Stimulated activated CD4-positive, alpha-beta T cell treated with anti-CD3 and anti-CD28 coated beads, Interleukin-15, amount 100 ng/mL, for 48 hours (primary cell): ENCODE results near the gene CREB5.
"Not testable (repeated sequence)": the region's sequence is repeated elsewhere in the genome, so short reads cannot be mapped to it uniquely, and the experiment has no call there.

Source experiments
- DNase-seq, 2 donors: peaks; one replicate each; pipeline ENCODE4 v3.0.0-alpha.2; 2020; ENCODE audit warnings: low read depth in 2 of 2

The CREB5 gene

GRCh38 chr7:28811701-28812430 is 399.5 kb downstream of the CREB5 start:
- no peak for DNase-seq

GRCh38 chr7:28812616-28813015 is 400.3 kb downstream of the CREB5 start:
- DNase-seq: no peak

- no peak for DNase-seq
These were observed 401.1 kb downstream of the CREB5 start for GRCh38 chr7:28813243-28813962.

DNA sequence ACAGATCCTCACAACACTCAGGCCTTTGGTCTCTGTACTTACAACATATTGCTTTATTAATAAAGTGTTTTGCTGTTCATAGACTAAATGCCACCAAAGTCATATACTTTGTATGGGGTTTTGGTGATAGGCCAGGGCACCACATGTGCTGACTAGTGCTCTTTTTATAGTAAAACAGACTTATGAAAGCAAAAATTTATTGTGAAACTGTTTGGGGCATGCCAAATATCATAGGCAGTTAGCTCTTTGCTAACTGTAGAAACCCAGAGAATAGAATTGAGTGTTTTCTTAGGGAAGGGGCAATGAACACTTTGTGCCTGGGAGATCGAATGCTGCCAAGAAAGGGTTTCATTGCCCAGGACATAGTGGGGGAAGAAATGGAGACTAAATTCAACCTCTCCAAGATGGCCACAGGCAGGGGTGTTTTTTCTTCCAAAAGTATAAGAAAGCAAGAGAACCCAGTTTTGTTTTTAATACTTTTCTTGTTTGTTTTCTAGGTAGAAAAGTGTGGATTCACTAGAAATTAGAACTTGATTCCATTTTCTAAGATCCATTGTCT is 403.1 kb downstream of the CREB5 start:
- no peak for DNase-seq

GRCh38 chr7:28815928-28816373 is 403.6 kb downstream of the CREB5 start:
- DNase-seq: no peak

DNA sequence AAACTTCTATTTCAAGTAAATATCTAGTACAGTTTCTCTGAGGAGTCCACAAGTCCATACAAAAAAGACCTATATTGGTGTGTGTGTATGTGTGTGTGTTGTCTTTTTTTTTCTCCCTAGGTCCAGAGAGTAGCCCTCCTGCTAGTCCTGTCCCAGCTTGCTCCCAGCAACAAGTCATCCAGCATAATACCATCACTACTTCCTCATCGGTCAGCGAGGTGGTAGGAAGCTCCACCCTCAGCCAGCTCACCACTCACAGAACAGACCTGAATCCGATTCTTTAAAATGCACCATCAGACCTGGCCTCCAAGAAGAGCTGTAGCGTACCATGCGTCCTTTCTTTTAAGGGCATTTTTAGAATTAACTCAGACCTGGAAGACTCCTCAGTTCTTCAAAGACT is 406.7 kb downstream of the CREB5 start:
- no peak for DNase-seq

DNA sequence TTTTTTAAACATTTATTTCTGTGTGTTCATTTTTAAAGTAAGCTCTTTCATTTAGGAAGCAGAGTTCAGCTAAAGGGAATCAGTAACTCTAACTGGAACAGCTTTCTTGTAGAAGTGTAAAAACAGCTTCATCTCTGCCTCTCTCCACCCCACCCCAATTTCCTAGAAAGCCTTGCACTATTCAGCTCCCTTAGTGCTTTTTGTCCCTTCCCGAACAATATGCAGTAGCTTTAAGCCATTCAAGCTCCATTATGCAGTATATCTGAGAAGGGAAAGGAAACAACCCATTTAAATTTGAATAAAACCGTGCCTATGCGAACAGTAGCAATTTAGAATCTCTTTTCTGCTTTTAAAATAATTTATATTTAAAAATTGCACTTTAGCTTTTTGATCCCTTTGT is 411.3 kb downstream of the CREB5 start:
- DNase-seq: no peak

GRCh38 chr7:28825817-28826448 is 413.6 kb downstream of the CREB5 start:
- not testable (repeated sequence) for DNase-seq

GRCh38 chr7:28830846-28831245 is 418.5 kb downstream of the CREB5 start:
- no peak for DNase-seq

GRCh38 chr7:28832669-28833068 is 420.4 kb downstream of the CREB5 start:
- DNase-seq: no peak

DNA sequence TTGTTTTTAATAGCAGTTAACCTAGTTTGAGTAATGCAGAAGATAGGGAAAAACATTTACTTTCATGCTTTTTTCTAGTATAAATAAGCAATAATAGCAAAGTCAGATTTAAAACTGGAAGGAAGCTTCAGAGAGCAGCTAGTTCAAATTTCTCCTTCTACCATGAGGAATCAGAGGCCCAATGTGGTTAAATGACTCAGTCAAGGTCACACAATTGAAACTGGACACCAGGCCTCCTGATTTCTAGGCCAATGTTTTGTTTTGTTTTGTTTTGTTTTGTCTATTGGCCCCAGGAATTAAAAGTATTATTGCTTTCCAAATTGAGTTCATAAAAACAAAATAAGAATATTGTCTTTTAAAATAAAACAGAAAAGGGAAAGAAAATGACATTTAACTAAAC is 423.5 kb downstream of the CREB5 start:
- DNase-seq: no peak

- no peak for DNase-seq
These were observed 424.4 kb downstream of the CREB5 start for GRCh38 chr7:28836716-28837115.

DNA sequence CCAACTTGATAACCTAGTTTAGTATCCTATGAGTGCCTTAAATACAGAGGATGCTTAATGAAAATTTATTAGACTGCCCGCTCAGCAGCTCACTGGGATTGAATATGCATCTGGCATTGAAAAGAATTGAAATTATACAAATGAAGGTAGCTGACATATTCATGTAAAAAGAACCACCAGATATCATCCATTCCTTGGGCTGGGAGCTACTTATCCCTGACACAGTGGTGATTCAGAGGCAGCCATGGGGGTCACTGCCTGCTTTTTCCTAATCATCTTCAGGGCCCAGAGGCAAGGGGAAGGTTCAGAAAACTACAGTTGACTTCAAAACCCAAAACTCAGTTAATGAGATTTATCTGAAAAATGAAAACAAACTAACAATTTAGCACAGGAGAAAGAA is 424.9 kb downstream of the CREB5 start:
- no peak for DNase-seq

- DNase-seq: no peak
These were observed 428.3 kb downstream of the CREB5 start for GRCh38 chr7:28840592-28840995.

GRCh38 chr7:28841766-28842165 is 429.4 kb downstream of the CREB5 start:
- DNase-seq: no peak

DNA sequence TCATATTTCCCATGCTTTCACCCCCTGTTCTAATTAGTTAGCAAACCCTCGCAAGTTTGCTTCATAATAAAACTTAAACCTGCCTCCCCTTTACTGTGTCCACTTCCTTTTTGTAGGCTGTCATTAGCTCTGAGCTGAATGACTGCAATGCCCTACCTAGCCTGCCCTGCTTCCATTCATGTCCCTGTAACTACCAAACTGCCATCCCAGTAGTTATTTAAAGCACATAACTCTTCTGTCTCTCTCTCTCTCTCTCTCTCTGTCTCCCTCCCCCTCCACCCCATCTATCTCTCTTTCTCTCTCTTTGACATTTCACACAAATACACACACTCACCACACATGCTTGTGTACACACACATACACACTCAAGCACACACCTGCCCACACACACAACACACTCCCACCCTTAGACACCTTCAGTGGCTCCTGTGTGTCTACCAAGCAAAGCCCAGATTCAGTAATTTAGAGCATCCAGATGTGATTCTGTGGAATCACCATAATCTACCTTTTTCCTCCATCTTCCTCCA is 430.5 kb downstream of the CREB5 start:
- no peak for DNase-seq

- no peak for DNase-seq
These were observed 432.8 kb downstream of the CREB5 start for GRCh38 chr7:28845106-28845505.

GRCh38 chr7:28847176-28847575 is 434.9 kb downstream of the CREB5 start:
- DNase-seq: no peak

DNA sequence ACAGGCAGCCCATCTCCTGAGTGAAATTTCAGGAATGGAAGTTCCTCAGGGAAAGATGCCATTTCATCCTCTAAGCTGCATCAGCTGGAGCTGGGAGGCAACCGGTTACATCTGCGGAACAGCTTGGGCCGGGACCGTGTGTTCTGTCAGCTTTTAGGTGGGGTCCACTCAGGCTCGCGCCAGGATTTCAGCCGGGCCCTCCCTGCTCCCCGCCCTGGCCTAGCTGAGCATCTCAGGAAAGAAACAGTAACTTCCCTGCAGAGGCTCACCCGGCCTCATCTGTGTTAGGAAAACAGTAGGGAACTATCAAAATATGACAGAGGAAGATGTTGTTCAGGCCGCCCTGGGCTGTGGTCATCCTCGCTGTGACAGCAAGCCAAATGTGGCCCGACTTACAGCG is 435.4 kb downstream of the CREB5 start:
- no peak for DNase-seq

DNA sequence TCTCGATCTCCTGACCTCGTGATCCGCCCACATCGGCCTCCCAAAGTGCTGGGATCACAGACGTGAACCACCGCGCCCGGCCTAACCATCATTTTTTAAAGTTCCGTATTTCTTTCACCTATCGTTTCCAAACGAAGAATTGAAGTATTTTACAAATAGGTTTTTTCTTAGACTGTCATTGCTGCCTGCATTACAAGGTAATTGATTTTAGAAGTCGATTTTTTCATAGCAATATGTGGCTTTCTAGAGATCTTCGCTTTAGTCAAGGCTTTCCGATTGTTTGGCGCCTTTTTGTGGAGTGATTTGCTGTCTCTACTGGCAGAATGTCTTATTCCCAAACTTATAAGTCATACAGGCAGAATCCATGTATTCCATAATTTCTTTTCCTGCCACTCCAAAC is 436.6 kb downstream of the CREB5 start:
- no peak for DNase-seq

GRCh38 chr7:28850699-28851098 is 438.4 kb downstream of the CREB5 start:
- no peak for DNase-seq

GRCh38 chr7:28853150-28853549 is 440.8 kb downstream of the CREB5 start:
- DNase-seq: no peak
